ENCODE results near the gene WDR5. TPM values are rescaled to one million over a fixed set of nuclear protein-coding genes. Genes with fewer than 3 reads are reported as not detected.

Gene WDR5
- total and polyA plus RNA-seq, 2 experiments from 2014 or later = 21.0 to 25.9 TPM

DNA sequence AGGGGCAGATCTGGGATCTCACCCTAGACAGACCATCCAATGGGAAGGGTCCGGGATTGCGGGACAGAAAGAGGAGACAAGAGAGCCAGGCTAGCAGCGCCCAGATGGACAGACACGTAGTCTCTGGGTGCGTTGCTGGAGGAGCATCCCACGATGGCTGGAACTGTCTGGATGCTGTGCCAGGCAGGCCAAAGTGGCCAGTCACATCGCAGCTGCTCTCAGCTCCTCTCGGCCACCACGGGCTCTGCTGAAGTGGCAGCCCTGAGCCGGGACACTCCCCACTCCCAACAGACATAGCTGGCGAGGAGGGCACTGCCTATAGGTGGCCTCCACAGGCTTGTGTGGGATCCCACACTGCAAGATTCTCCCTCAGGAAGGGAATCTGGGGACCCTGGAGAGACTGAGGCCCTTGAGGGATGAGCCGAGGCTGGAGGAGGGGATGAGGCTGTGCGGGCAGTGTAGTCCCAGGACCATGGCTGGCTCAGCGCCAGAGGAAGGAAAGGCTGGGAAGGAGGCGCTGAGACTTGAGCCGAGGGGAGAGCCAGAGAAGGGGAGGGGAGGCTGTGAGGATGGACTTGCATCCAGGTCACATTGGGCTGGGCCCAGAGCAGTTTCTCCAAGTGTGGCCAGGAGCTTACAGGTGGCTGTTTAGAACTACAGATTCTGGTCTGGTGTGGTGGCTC, 10.3 kb upstream of the WDR5 start:
- Histone ChIP-seq H3K79me2 (ENCODE audit: insufficient read depth) (no peaks in the 10 kb centered on the region), H3K4me3 (no peak overlapping the region), H3K27ac (no peak overlapping the region), H3F3A (ENCODE audit: insufficient read depth) (no peaks in the 10 kb centered on the region), H3K4me1 (ENCODE audit: insufficient read depth) (no peaks in the 10 kb centered on the region), H3K4me2 (ENCODE audit: unreplicated experiment) (no peak overlapping the region), H3K9ac (no peak overlapping the region), H3K27me3 (replicated peaks; ENCODE audit: insufficient read depth) (no peaks in the 10 kb centered on the region), H3K9me3 (ENCODE audit: low read depth) (no peaks in the 10 kb centered on the region), H3K9me2 (ENCODE audit: insufficient read depth) (no peaks in the 10 kb centered on the region), H3K36me3 (ENCODE audit: low read depth) (no peaks in the 10 kb centered on the region), H4K20me1 (ENCODE audit: insufficient read depth) (no peaks in the 10 kb centered on the region), H2AFZ (no peak overlapping the region)
- DNase-seq = no peak
- 54 to 56% methylated on average over 16 of the region's 16 CpGs for WGBS, 2 experiments (ENCODE audit: low coverage in 1 of 2, low lambda C conversion rate in 2 of 2, missing lambda C conversion rate in 2 of 2)
- in situ Hi-C loops (cut with MboI) = no loop called here
- TF ChIP-seq EZH2 (IDR thresholded peaks at IDR 0.05; ENCODE audit: insufficient read depth, poor library complexity, severe bottlenecking) = no peak
- no peak for TF ChIP-seq EZH2phosphoT487 (IDR thresholded peaks at IDR 0.05; ENCODE audit: insufficient read depth, low read depth)

DNA sequence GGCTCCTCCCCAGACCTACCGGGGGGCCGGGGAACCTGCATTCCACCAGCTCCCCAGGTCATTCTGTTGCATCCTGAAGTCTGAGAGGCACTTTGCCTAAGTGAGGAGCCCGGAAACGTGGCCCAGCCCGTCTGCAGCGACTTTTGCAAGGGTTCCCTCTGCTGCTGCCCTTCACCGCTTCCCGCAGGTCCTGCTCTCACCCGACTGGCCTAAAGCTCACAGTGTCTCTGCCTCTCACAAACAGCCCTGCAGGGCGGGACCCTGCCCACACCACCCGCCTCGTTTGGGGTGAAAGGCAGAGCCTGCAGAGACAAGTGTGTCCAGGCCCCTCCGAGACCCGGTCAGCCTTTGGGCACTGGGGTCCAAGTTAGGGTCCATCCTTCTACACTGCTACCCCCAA, 9.5 kb upstream of the WDR5 start:
- H3K27me3 ChIP-seq (replicated peaks; ENCODE audit: insufficient read depth) = no peaks in the 10 kb centered on the region
- no peak overlapping the region for H3K4me3 ChIP-seq
- H3K79me2 ChIP-seq (ENCODE audit: insufficient read depth) = no peaks in the 10 kb centered on the region
- DNase-seq = no peak
- H3K4me2 ChIP-seq (ENCODE audit: unreplicated experiment) = no peak overlapping the region
- H3K9me2 ChIP-seq (ENCODE audit: insufficient read depth) = no peaks in the 10 kb centered on the region
- WGBS, 2 experiments (ENCODE audit: low coverage in 1 of 2, low lambda C conversion rate in 2 of 2, missing lambda C conversion rate in 2 of 2) = 52 to 64% methylated on average over 14 of the region's 14 CpGs
- H3K9ac ChIP-seq = no peak overlapping the region
- TF ChIP-seq EZH2phosphoT487 (IDR thresholded peaks at IDR 0.05; ENCODE audit: insufficient read depth, low read depth) = no peak
- TF ChIP-seq EZH2 (IDR thresholded peaks at IDR 0.05; ENCODE audit: insufficient read depth, poor library complexity, severe bottlenecking) = no peak
- no peaks in the 10 kb centered on the region for H3F3A ChIP-seq (ENCODE audit: insufficient read depth)
- no peak overlapping the region for H2AFZ ChIP-seq
- H3K9me3 ChIP-seq (ENCODE audit: low read depth) = no peaks in the 10 kb centered on the region
- no peaks in the 10 kb centered on the region for H4K20me1 ChIP-seq (ENCODE audit: insufficient read depth)
- H3K4me1 ChIP-seq (ENCODE audit: insufficient read depth) = peaks cover 4% of the 10 kb centered on the region
- in situ Hi-C loops (cut with MboI) = no loop called here
- H3K27ac ChIP-seq = no peak overlapping the region
- H3K36me3 ChIP-seq (ENCODE audit: low read depth) = no peaks in the 10 kb centered on the region

DNA sequence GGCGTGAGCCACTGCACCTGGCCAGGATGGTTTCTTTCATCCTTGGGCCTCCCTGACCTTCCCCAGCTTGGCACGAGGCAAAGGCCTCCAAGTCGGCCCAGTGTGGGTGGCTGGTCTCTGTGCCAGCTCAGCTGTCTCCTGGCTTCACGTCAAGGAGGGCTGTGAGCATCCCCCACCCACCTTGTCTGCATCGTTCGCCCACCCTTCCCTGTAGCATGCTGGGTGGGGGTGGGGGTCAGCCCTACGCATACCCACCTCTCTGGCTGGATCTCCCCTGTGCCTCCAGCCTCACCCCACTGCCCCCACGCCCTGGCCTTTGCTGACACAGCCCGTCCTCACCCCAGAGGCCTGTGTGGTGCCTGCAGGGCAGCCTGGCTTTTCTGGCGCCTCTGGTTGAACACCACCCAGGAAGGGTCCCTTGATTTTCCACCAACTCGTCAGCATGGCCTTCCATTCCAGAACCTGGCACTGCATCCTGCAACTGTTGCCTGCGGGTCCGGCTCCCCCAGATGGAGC, 8.8 kb upstream of the WDR5 start:
- no peaks in the 10 kb centered on the region for H3K9me2 ChIP-seq (ENCODE audit: insufficient read depth)
- H3K9ac ChIP-seq = no peak overlapping the region
- no peaks in the 10 kb centered on the region for H3K27me3 ChIP-seq (replicated peaks; ENCODE audit: insufficient read depth)
- no peak overlapping the region for H2AFZ ChIP-seq
- H3F3A ChIP-seq (ENCODE audit: insufficient read depth) = no peaks in the 10 kb centered on the region
- no peaks in the 10 kb centered on the region for H3K9me3 ChIP-seq (ENCODE audit: low read depth)
- H3K79me2 ChIP-seq (ENCODE audit: insufficient read depth) = no peaks in the 10 kb centered on the region
- H4K20me1 ChIP-seq (ENCODE audit: insufficient read depth) = no peaks in the 10 kb centered on the region
- H3K27ac ChIP-seq = no peak overlapping the region
- WGBS, 2 experiments (ENCODE audit: low coverage in 1 of 2, low lambda C conversion rate in 2 of 2, missing lambda C conversion rate in 2 of 2) = 53% methylated on average over 11 to 13 of the region's 13 CpGs
- in situ Hi-C loops (cut with MboI) = no loop called here
- peaks cover 4% of the 10 kb centered on the region for H3K4me1 ChIP-seq (ENCODE audit: insufficient read depth)
- H3K4me3 ChIP-seq = no peak overlapping the region
- DNase-seq = no peak
- H3K36me3 ChIP-seq (ENCODE audit: low read depth) = no peaks in the 10 kb centered on the region
- H3K4me2 ChIP-seq (ENCODE audit: unreplicated experiment) = no peak overlapping the region
- TF ChIP-seq EZH2 (IDR thresholded peaks at IDR 0.05; ENCODE audit: insufficient read depth, poor library complexity, severe bottlenecking) (no peak), EZH2phosphoT487 (IDR thresholded peaks at IDR 0.05; ENCODE audit: insufficient read depth, low read depth) (no peak)

DNA sequence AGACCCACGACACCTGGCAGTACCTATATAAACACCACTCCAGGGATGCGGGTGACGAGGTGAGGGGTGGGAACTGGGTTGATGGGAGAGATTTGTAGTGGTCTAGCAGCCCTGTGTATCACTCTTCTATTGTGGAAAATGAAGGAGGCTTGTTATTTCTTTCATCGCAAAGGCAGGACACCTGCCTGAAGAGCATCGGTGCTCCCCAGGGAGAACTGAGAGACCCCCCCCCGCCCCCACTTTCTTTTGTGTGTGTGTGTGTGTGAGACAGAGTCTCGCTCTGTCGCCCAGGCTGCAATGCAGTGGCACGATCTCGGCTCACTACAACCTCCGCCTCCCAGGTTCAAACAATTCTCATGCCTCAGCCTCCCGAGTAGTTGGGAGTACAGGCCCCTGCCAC, 8.3 kb upstream of the WDR5 start:
- H3F3A ChIP-seq (ENCODE audit: insufficient read depth) = no peaks in the 10 kb centered on the region
- H3K4me3 ChIP-seq = no peak overlapping the region
- DNase-seq = no peak
- no peaks in the 10 kb centered on the region for H3K9me3 ChIP-seq (ENCODE audit: low read depth)
- in situ Hi-C loops (cut with MboI) = no loop called here
- H4K20me1 ChIP-seq (ENCODE audit: insufficient read depth) = no peaks in the 10 kb centered on the region
- TF ChIP-seq EZH2phosphoT487 (IDR thresholded peaks at IDR 0.05; ENCODE audit: insufficient read depth, low read depth) = no peak
- TF ChIP-seq EZH2 (IDR thresholded peaks at IDR 0.05; ENCODE audit: insufficient read depth, poor library complexity, severe bottlenecking) = no peak
- H3K9me2 ChIP-seq (ENCODE audit: insufficient read depth) = no peaks in the 10 kb centered on the region
- H3K4me1 ChIP-seq (ENCODE audit: insufficient read depth) = peaks cover 4% of the 10 kb centered on the region
- H3K27ac ChIP-seq = no peak overlapping the region
- WGBS, 2 experiments (ENCODE audit: low coverage in 1 of 2, low lambda C conversion rate in 2 of 2, missing lambda C conversion rate in 2 of 2) = 65 to 75% methylated on average over 8 to 12 of the region's 12 CpGs
- no peaks in the 10 kb centered on the region for H3K79me2 ChIP-seq (ENCODE audit: insufficient read depth)
- no peak overlapping the region for H3K9ac ChIP-seq
- no peaks in the 10 kb centered on the region for H3K36me3 ChIP-seq (ENCODE audit: low read depth)
- no peaks in the 10 kb centered on the region for H3K27me3 ChIP-seq (replicated peaks; ENCODE audit: insufficient read depth)
- no peak overlapping the region for H2AFZ ChIP-seq
- no peak overlapping the region for H3K4me2 ChIP-seq (ENCODE audit: unreplicated experiment)

Measured in GM23248 (cell line).